Cardiac fibroblast (primary cell): ENCODE measurements around the gene METTL17.
"Not testable (repeated sequence)": the region's sequence is repeated elsewhere in the genome, so short reads cannot be mapped to it uniquely, and the experiment has no call there.

Experiments used
- DNase-seq, 2 donors: peaks; one replicate each; pipeline versions ENCODE4 v3.0.0 to v3.0.0-alpha.2; 2010; ENCODE audit warnings: low read depth in 2 of 2
- H3K4me3 ChIP-seq, 2 donors: replicated peaks in 1 of 2; 1 replicate in 1 of 2; 2 replicates in 1 of 2; pipeline ENCODE4 v1.5.1; 2011; ENCODE audit warnings: low read depth in 2 of 2, low read length in 2 of 2, mild to moderate bottlenecking in 2 of 2, moderate library complexity in 1 of 2
- TF ChIP-seq, protein P1 (sequence below): IDR thresholded peaks from one replicate; pipeline ENCODE4 v1.5.1; 2011; ENCODE audit warnings: low read depth, mild to moderate bottlenecking, low read length, inconsistent platforms

Gene METTL17

DNA sequence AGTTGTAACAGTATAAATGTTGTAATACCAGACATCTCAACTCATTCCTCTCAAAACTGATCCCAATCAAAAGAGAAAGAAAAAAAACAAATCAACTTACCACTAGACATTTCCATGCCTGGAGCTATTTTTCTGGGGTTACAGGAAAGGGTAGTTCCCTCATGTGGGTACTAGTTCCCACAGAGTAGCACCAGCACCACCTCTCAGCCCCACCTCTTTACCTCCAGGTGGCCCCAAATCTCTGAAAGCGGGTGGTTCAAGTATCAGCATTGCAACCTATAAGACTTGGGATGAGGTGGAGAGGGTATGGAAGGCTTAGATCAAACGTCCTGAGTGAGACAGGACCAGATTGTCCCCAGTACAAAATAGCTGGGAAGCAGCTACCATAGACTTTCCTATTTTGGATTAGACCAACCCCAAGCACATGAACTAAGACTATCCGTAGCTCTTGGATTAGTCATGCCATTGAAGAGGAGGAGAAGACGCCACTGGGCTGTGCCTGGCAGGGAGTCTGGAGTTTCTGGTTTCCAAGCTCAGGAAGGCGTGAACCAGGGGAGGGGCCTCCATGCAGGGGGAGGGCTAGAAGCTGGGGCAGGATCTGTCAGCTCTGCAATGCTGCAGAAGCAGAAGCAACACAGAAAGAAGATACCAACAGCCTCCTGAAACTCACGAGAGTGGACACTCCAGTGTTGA lies 9.0 kb downstream of the METTL17 start, which contains the start of gene SLC39A2:
TSS of gene SLC39A2 (plus strand) at position 620 of the 693 bp plus-strand sequence. CDS start 154 bp downstream, outside the sequence.
- H3K4me3 ChIP-seq, result no peak within 1 kb of the TSS
- TF ChIP-seq, protein P1, sequence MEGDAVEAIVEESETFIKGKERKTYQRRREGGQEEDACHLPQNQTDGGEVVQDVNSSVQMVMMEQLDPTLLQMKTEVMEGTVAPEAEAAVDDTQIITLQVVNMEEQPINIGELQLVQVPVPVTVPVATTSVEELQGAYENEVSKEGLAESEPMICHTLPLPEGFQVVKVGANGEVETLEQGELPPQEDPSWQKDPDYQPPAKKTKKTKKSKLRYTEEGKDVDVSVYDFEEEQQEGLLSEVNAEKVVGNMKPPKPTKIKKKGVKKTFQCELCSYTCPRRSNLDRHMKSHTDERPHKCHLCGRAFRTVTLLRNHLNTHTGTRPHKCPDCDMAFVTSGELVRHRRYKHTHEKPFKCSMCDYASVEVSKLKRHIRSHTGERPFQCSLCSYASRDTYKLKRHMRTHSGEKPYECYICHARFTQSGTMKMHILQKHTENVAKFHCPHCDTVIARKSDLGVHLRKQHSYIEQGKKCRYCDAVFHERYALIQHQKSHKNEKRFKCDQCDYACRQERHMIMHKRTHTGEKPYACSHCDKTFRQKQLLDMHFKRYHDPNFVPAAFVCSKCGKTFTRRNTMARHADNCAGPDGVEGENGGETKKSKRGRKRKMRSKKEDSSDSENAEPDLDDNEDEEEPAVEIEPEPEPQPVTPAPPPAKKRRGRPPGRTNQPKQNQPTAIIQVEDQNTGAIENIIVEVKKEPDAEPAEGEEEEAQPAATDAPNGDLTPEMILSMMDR, result no peak
- DNase-seq, result peak; percentile 66 to 80

DNA sequence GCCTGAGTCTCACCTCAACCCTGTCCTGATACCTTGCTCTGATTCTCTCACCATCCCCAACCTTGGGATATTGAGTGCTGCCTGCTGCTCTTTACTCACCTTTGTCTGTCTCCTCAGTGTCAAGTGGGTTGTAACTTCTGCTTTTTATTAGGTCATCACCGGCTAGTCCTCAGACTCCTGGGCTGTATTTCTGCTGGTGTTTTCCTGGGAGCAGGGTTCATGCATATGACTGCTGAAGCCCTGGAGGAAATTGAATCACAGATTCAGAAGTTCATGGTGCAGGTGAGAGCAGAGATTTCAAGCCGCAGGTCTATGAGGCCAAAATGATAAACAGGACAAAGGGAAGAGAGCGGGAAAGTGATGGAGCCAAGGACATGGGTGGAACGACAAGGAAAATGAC lies 9.8 kb downstream of the METTL17 start:
- H3K4me3 ChIP-seq, result no peak overlapping the region
- TF ChIP-seq, protein P1, result no peak
- no peak for DNase-seq

DNA sequence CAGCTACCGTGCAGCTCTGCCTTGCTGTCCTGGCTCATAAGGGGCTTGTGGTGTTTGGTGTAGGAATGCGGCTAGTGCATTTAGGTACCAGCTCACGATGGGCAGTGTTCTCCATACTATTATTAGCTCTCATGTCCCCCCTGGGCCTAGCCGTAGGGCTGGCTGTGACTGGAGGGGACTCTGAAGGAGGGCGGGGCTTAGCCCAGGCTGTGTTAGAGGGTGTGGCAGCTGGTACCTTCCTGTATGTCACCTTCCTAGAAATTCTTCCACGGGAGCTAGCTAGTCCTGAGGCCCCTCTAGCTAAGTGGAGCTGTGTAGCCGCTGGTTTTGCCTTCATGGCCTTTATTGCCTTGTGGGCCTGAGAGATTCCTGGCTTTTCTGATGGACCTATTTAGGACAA lies 11.4 kb downstream of the METTL17 start:
- TF ChIP-seq, protein P1, result no peak
- H3K4me3 ChIP-seq, result no peak overlapping the region

DNA sequence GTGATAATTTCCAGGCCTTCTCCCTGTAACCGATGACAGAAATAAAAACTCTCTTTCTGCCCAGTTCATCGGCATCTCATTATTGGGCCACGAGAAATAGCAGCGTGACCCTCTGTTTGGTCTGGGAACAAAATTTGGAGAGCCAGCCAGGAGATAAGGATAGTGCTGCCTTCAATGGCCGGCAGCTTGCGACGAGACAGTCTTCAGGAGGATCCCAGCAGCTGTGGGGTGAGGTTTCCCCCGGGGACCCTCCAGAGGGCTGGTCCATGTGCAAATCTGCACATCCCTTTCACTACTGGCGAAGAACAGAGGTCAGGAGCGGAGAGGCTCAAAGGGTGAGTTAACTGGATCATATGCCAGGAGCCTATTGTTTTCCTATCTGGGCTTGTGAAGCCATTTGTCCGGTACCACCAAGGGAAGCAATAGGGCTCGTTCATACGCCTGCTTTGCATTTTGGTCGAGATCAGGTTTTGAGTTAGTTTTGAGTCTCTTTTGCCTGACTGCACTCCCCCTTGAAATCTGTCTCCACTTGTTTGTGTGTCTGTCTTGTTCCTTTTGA lies 14.1 kb downstream of the METTL17 start:
- TF ChIP-seq, protein P1, result no peak
- H3K4me3 ChIP-seq, result no peak overlapping the region
- DNase-seq, result no peak

More for the DNA sequence above, 11.4 kb downstream of the METTL17 start:
- DNase-seq, result no peak

DNA sequence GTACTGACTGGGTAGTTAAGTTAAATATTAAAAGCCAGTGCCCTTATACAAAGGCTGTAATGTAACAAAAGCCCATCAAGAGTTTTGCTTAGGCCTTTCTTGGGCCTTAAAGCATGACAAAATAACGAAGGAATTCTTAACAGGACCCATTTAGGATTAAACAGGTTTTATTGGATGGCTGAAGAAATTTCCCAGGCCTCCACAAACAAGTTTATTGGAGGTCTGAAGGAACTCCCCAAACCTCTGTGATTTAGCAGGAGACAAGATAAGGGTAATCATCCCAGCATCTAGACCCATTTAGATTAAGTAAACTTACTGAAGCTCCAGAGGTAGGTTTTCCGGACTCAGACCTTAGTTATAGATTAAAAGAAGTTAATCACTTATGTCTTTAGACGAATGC lies 19.9 kb downstream of the METTL17 start:
- not testable (repeated sequence) for DNase-seq, H3K4me3 ChIP-seq

DNA sequence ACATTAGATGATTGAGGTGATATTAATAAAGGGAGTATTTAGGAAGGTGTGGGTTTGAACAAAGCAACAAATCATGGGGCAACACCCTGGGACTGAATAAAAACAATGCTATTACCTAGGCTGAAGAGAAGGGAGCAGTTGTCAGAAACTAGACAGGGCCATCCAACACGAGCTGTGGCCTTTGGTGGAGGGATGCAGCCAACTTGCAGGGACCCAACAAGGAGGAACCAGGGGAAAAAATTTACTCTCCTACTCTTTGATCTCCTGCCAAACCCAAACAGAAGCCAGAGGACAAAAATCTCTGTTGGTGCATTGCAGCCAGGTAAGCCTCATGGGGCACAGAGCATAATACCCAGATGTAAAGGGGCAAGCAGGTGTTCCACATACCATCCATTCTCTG lies 21.4 kb downstream of the METTL17 start:
- H3K4me3 ChIP-seq, result no peak overlapping the region
- no peak for DNase-seq
- TF ChIP-seq, protein P1, result no peak

DNA sequence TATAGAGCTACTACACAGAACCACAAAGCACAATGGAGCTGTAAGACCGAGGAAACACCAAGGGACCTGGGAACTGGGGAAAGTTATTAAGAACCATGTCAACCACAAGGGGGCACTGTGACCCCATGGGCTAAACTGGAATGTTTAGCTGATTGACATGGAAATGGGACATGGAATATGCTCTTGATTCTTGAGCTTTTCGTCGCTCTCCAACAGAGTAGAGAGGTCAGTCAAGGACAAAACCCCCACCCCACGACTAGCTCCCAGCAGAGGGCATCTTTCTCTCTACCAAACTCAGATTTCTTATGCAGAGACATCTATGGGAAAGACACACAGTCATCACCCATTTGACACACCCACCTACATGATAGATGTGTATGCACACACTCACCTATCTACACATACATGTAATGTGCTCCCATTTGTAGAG lies 25.0 kb downstream of the METTL17 start:
- TF ChIP-seq, protein P1, result peak; percentile 91
- DNase-seq, result peak; percentile 90 to 91
- no peak overlapping the region for H3K4me3 ChIP-seq
